Measurements from ENCODE around the gene SPEN.

Gene SPEN

GRCh38 chr1:15942661-15943327, 95.3 kb downstream of the SPEN start:
- Histone ChIP-seq H3K36me3 (replicated peaks in 1 of 2; ENCODE audit: control insufficient read depth in 2 of 2, insufficient read depth in 2 of 2, low read length in 2 of 2) (peaks cover 66 to 100% of the 10 kb centered on the region in 2 donors), H3K27me3 (ENCODE audit: control insufficient read depth in 3 of 3, insufficient read depth in 3 of 3, low read depth in 1 of 3, low read length in 3 of 3) (no peaks in the 10 kb centered on the region), H3K23ac (ENCODE audit: low read depth, low read length, poor library complexity) (peak overlapping the region; percentile 93), H4K91ac (ENCODE audit: low read depth, low read length, poor library complexity) (no peak overlapping the region), H2BK120ac (ENCODE audit: low read depth, low read length) (no peak overlapping the region), H4K8ac (ENCODE audit: low read depth, low read length) (no peak overlapping the region), H3K4me2 (ENCODE audit: insufficient read depth, low read length, poor library complexity, severe bottlenecking) (no peak overlapping the region), H3K14ac (ENCODE audit: low read length) (no peak overlapping the region), H3K9ac (ENCODE audit: low read depth, low read length, poor library complexity) (no peak overlapping the region), H2BK15ac (ENCODE audit: low read length) (no peak overlapping the region), H3K27ac (replicated peaks; ENCODE audit: low read length) (no peak overlapping the region), H3K79me1 (ENCODE audit: low read depth, low read length) (peaks cover 3% of the 10 kb centered on the region), H3K4me3 (ENCODE audit: low read length in 2 of 2) (peak overlapping the region in 1 of 2 donors; percentile 34), H2AK5ac (ENCODE audit: low read depth, low read length) (no peak overlapping the region), H3K9me3 (replicated peaks in 1 of 2; ENCODE audit: control insufficient read depth in 2 of 2, insufficient read depth in 1 of 2, low read depth in 1 of 2, low read length in 2 of 2) (peaks cover 0 to 1% of the 10 kb centered on the region in 2 donors), H2BK5ac (ENCODE audit: low read length) (peak overlapping the region; percentile 60), H2BK12ac (ENCODE audit: low read length) (no peak overlapping the region), H3K4ac (ENCODE audit: low read length) (no peak overlapping the region), H3K18ac (ENCODE audit: low read length) (no peak overlapping the region), H3K4me1 (ENCODE audit: control insufficient read depth in 2 of 2, insufficient read depth in 1 of 2, low read depth in 1 of 2, low read length in 2 of 2) (no peaks in the 10 kb centered on the region), H2AFZ (ENCODE audit: low read length) (no peak overlapping the region)
- WGBS, 2 donors (ENCODE audit: extremely low coverage in 2 of 2, insufficient read length in 2 of 2, insufficient replicate concordance in 1 of 2), result no CpG with 5 or more reads among the region's 18 CpGs
- DNase-seq (ENCODE audit: low spot score), result no peak

- H3K18ac ChIP-seq (ENCODE audit: low read length), result no peak overlapping the region
- H2AK5ac ChIP-seq (ENCODE audit: low read depth, low read length), result no peak overlapping the region
- H3K23ac ChIP-seq (ENCODE audit: low read depth, low read length, poor library complexity), result no peak overlapping the region
- H2BK12ac ChIP-seq (ENCODE audit: low read length), result no peak overlapping the region
- no peak for DNase-seq (ENCODE audit: low spot score)
- H2BK120ac ChIP-seq (ENCODE audit: low read depth, low read length), result no peak overlapping the region
- H2BK15ac ChIP-seq (ENCODE audit: low read length), result no peak overlapping the region
- no peak overlapping the region for H4K91ac ChIP-seq (ENCODE audit: low read depth, low read length, poor library complexity)
- no peak overlapping the region for H3K4me2 ChIP-seq (ENCODE audit: insufficient read depth, low read length, poor library complexity, severe bottlenecking)
- H3K9ac ChIP-seq (ENCODE audit: low read depth, low read length, poor library complexity), result peak overlapping the region; percentile 64
- peaks cover 0 to 1% of the 10 kb centered on the region in 2 donors for H3K9me3 ChIP-seq (replicated peaks in 1 of 2; ENCODE audit: control insufficient read depth in 2 of 2, insufficient read depth in 1 of 2, low read depth in 1 of 2, low read length in 2 of 2)
- peaks cover 3% of the 10 kb centered on the region for H3K79me1 ChIP-seq (ENCODE audit: low read depth, low read length)
- no peak overlapping the region for H3K4me3 ChIP-seq (ENCODE audit: low read length in 2 of 2)
- no peak overlapping the region for H3K14ac ChIP-seq (ENCODE audit: low read length)
- no peak overlapping the region for H2AFZ ChIP-seq (ENCODE audit: low read length)
- no peak overlapping the region for H4K8ac ChIP-seq (ENCODE audit: low read depth, low read length)
- H2BK5ac ChIP-seq (ENCODE audit: low read length), result peak overlapping the region; percentile 60
- no peaks in the 10 kb centered on the region for H3K27me3 ChIP-seq (ENCODE audit: control insufficient read depth in 3 of 3, insufficient read depth in 3 of 3, low read depth in 1 of 3, low read length in 3 of 3)
- H3K36me3 ChIP-seq (replicated peaks in 1 of 2; ENCODE audit: control insufficient read depth in 2 of 2, insufficient read depth in 2 of 2, low read length in 2 of 2), result peaks cover 64 to 100% of the 10 kb centered on the region in 2 donors
- H3K27ac ChIP-seq (replicated peaks; ENCODE audit: low read length), result no peak overlapping the region
- no CpG with 5 or more reads among the region's 33 CpGs for WGBS, 2 donors (ENCODE audit: extremely low coverage in 2 of 2, insufficient read length in 2 of 2, insufficient replicate concordance in 1 of 2)
- H3K4me1 ChIP-seq (ENCODE audit: control insufficient read depth in 2 of 2, insufficient read depth in 1 of 2, low read depth in 1 of 2, low read length in 2 of 2), result peaks cover under 1 to 4% of the 10 kb centered on the region in 2 donors
- no peak overlapping the region for H3K4ac ChIP-seq (ENCODE audit: low read length)
Observed at GRCh38 chr1:15943328-15943991, 96.0 kb downstream of the SPEN start.

- Histone ChIP-seq H3K23ac (ENCODE audit: low read depth, low read length, poor library complexity) (no peak overlapping the region), H3K27me3 (ENCODE audit: control insufficient read depth in 3 of 3, insufficient read depth in 3 of 3, low read depth in 1 of 3, low read length in 3 of 3) (no peaks in the 10 kb centered on the region), H3K14ac (ENCODE audit: low read length) (no peak overlapping the region), H3K79me1 (ENCODE audit: low read depth, low read length) (peaks cover 3% of the 10 kb centered on the region), H3K9ac (ENCODE audit: low read depth, low read length, poor library complexity) (no peak overlapping the region), H3K36me3 (replicated peaks in 1 of 2; ENCODE audit: control insufficient read depth in 2 of 2, insufficient read depth in 2 of 2, low read length in 2 of 2) (peaks cover 59 to 98% of the 10 kb centered on the region in 2 donors), H3K18ac (ENCODE audit: low read length) (no peak overlapping the region), H3K9me3 (replicated peaks in 1 of 2; ENCODE audit: control insufficient read depth in 2 of 2, insufficient read depth in 1 of 2, low read depth in 1 of 2, low read length in 2 of 2) (peaks cover 0 to 1% of the 10 kb centered on the region in 2 donors), H2BK15ac (ENCODE audit: low read length) (no peak overlapping the region), H2AFZ (ENCODE audit: low read length) (no peak overlapping the region), H2BK120ac (ENCODE audit: low read depth, low read length) (no peak overlapping the region), H2BK12ac (ENCODE audit: low read length) (no peak overlapping the region), H4K91ac (ENCODE audit: low read depth, low read length, poor library complexity) (no peak overlapping the region), H3K4me1 (ENCODE audit: control insufficient read depth in 2 of 2, insufficient read depth in 1 of 2, low read depth in 1 of 2, low read length in 2 of 2) (peaks cover 2 to 7% of the 10 kb centered on the region in 2 donors), H3K4me3 (ENCODE audit: low read length in 2 of 2) (no peak overlapping the region), H2AK5ac (ENCODE audit: low read depth, low read length) (no peak overlapping the region), H3K27ac (replicated peaks; ENCODE audit: low read length) (no peak overlapping the region), H2BK5ac (ENCODE audit: low read length) (no peak overlapping the region), H4K8ac (ENCODE audit: low read depth, low read length) (no peak overlapping the region), H3K4me2 (ENCODE audit: insufficient read depth, low read length, poor library complexity, severe bottlenecking) (no peak overlapping the region), H3K4ac (ENCODE audit: low read length) (no peak overlapping the region)
- no CpG with 5 or more reads among the region's 22 CpGs for whole genome bisulfite sequencing, 2 donors (ENCODE audit: extremely low coverage in 2 of 2, insufficient read length in 2 of 2, insufficient replicate concordance in 1 of 2)
- no peak for DNase-seq (ENCODE audit: low spot score)
Observed at GRCh38 chr1:15943992-15944307, 96.4 kb downstream of the SPEN start.

DNA sequence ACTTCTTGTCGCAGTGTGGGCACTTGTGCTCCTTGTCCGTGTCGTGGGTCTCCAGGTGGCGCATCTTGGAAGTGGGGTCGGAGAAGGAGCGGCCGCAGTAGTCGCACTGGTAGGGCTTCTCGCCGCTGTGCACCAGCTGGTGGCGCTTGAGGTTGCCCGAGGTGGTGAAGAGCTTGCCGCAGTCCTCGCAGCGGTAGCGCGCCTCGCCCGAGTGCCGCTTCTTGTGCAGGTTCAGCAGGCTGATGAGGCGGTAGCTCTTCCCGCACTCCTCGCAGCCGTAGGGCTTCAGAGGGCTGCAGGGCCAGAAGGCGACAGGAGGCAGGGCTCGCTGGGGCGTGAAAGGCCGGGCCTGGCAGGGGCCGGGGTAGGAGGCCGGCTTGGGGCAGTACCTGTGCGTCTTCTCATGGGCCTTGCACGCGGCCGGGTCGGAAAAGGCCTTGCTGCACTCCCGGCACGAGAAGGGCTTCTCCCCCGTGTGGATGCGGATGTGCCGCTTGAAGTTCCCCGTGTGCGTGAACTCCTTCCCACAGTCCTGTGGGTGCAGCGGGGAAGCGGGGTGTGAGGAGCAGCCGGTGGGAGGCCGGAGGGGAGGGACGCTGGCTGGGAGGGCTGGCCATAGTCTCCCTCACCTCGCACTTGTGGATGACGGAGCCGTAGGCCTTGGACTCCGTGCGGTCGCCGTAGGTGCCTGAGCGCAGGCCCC, 97.0 kb downstream of the SPEN start:
- H3K36me3 ChIP-seq (replicated peaks in 1 of 2; ENCODE audit: control insufficient read depth in 2 of 2, insufficient read depth in 2 of 2, low read length in 2 of 2), result peaks cover 54 to 98% of the 10 kb centered on the region in 2 donors
- no peak overlapping the region for H2BK120ac ChIP-seq (ENCODE audit: low read depth, low read length)
- H3K79me1 ChIP-seq (ENCODE audit: low read depth, low read length), result peaks cover 4% of the 10 kb centered on the region
- H3K14ac ChIP-seq (ENCODE audit: low read length), result no peak overlapping the region
- DNase-seq (ENCODE audit: low spot score), result no peak
- H2AFZ ChIP-seq (ENCODE audit: low read length), result no peak overlapping the region
- H3K9ac ChIP-seq (ENCODE audit: low read depth, low read length, poor library complexity), result no peak overlapping the region
- no peak overlapping the region for H3K23ac ChIP-seq (ENCODE audit: low read depth, low read length, poor library complexity)
- no peak overlapping the region for H4K8ac ChIP-seq (ENCODE audit: low read depth, low read length)
- H3K9me3 ChIP-seq (replicated peaks in 1 of 2; ENCODE audit: control insufficient read depth in 2 of 2, insufficient read depth in 1 of 2, low read depth in 1 of 2, low read length in 2 of 2), result peaks cover 0 to 1% of the 10 kb centered on the region in 2 donors
- H2BK5ac ChIP-seq (ENCODE audit: low read length), result peak overlapping the region; percentile 66
- peaks cover 2 to 12% of the 10 kb centered on the region in 2 donors for H3K4me1 ChIP-seq (ENCODE audit: control insufficient read depth in 2 of 2, insufficient read depth in 1 of 2, low read depth in 1 of 2, low read length in 2 of 2)
- no CpG with 5 or more reads among the region's 55 CpGs for WGBS, 2 donors (ENCODE audit: extremely low coverage in 2 of 2, insufficient read length in 2 of 2, insufficient replicate concordance in 1 of 2)
- H3K27me3 ChIP-seq (ENCODE audit: control insufficient read depth in 3 of 3, insufficient read depth in 3 of 3, low read depth in 1 of 3, low read length in 3 of 3), result no peaks in the 10 kb centered on the region
- H3K4ac ChIP-seq (ENCODE audit: low read length), result no peak overlapping the region
- no peak overlapping the region for H2BK12ac ChIP-seq (ENCODE audit: low read length)
- H4K91ac ChIP-seq (ENCODE audit: low read depth, low read length, poor library complexity), result no peak overlapping the region
- no peak overlapping the region for H3K4me2 ChIP-seq (ENCODE audit: insufficient read depth, low read length, poor library complexity, severe bottlenecking)
- no peak overlapping the region for H3K18ac ChIP-seq (ENCODE audit: low read length)
- no peak overlapping the region for H2BK15ac ChIP-seq (ENCODE audit: low read length)
- H2AK5ac ChIP-seq (ENCODE audit: low read depth, low read length), result no peak overlapping the region
- no peak overlapping the region for H3K27ac ChIP-seq (replicated peaks; ENCODE audit: low read length)
- H3K4me3 ChIP-seq (ENCODE audit: low read length in 2 of 2), result no peak overlapping the region
